ENCODE results near the gene TMEM97.
"Not testable (repeated sequence)": the region's sequence is repeated elsewhere in the genome, so short reads cannot be mapped to it uniquely, and the experiment has no call there.

Gene TMEM97

GRCh38 chr17:28318759-28319597, at the start of gene TMEM97:
Gene TMEM97 (plus strand): TSS chr17:28319200. CDS start chr17:28319240, 40 bp downstream.
- DNase-seq, result peak; percentile 97

GRCh38 chr17:28270055-28270454, 48.9 kb upstream of the TMEM97 start:
- no peak for DNase-seq

GRCh38 chr17:28270926-28271325, 48.1 kb upstream of the TMEM97 start:
- DNase-seq, result no peak

GRCh38 chr17:28271431-28271830, 47.6 kb upstream of the TMEM97 start:
- DNase-seq, result no peak

GRCh38 chr17:28272166-28272565, 46.8 kb upstream of the TMEM97 start:
- DNase-seq, result no peak

- DNase-seq, result not testable (repeated sequence)
Measured at GRCh38 chr17:28273341-28273740, 45.7 kb upstream of the TMEM97 start.

GRCh38 chr17:28274591-28275265, 44.3 kb upstream of the TMEM97 start:
- DNase-seq, result no peak

- no peak for DNase-seq
Measured at GRCh38 chr17:28276011-28276410, 43.0 kb upstream of the TMEM97 start.

GRCh38 chr17:28279411-28279810, 39.6 kb upstream of the TMEM97 start:
- no peak for DNase-seq

- DNase-seq, result no peak
Measured at GRCh38 chr17:28280826-28281225, 38.2 kb upstream of the TMEM97 start.

- DNase-seq, result no peak
Measured at GRCh38 chr17:28282596-28282995, 36.4 kb upstream of the TMEM97 start.

GRCh38 chr17:28285965-28286364, 33.0 kb upstream of the TMEM97 start:
- no peak for DNase-seq

- no peak for DNase-seq
Measured at GRCh38 chr17:28290703-28291102, 28.3 kb upstream of the TMEM97 start.

- DNase-seq, result no peak
Measured at GRCh38 chr17:28291780-28292330, 27.1 kb upstream of the TMEM97 start.

- DNase-seq, result not testable (repeated sequence)
Measured at GRCh38 chr17:28292878-28293277, 26.1 kb upstream of the TMEM97 start.

- DNase-seq, result no peak
Measured at GRCh38 chr17:28293994-28294393, 25.0 kb upstream of the TMEM97 start.

- DNase-seq, result no peak
Measured at GRCh38 chr17:28295677-28296578, 23.1 kb upstream of the TMEM97 start.

GRCh38 chr17:28298449-28298848, 20.6 kb upstream of the TMEM97 start:
- no peak for DNase-seq

GRCh38 chr17:28306954-28307401, 12.0 kb upstream of the TMEM97 start:
- no peak for DNase-seq

GRCh38 chr17:28313841-28314240, 5.2 kb upstream of the TMEM97 start:
- DNase-seq, result no peak

- no peak for DNase-seq
Measured at GRCh38 chr17:28315846-28316705, 2.9 kb upstream of the TMEM97 start.
